Measurements from ENCODE around the gene SPTBN5.

DNA sequence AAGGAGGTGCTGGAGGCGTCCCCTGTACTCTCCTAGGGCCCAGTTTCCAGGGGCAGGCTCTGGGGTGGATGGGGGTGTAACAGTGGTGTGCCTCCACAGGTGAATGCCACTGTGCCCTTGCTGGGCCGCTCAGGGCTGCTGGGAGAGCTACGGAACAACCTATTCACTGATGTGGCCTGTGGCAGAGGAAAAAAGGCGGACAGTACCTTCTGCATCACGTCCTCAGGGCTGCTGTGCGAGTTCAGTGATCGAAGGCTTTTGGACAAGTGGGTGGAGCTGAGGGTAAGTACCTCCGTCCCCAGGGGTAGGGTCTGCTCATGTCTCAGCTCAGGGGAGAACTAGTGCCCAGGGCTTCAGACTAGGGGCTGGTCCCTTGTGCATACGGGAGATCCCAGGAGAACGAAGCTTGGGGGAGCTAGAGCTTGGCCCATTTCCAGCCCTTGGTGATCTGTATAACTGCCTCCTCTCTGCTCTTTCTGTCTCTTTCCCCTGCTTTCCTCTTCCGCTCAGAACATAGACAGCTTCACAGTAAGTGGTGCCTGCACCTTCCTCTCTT is 81.0 kb downstream of the SPTBN5 start:
- TF ChIP-seq ARNTL (CRISPR knock-in tag; IDR thresholded peaks at IDR 0.05; ENCODE audit: borderline replicate concordance, low read depth) (no peak), TCF4 (CRISPR knock-in tag; IDR thresholded peaks at IDR 0.05; ENCODE audit: borderline replicate concordance) (no peak), ZFP30 (CRISPR knock-in tag; IDR thresholded peaks at IDR 0.05) (no peak), ZC3H10 (CRISPR knock-in tag; IDR thresholded peaks at IDR 0.05) (no peak), ZFP3 (CRISPR knock-in tag; IDR thresholded peaks at IDR 0.05) (no peak), GLIS3 (CRISPR knock-in tag; IDR thresholded peaks at IDR 0.05) (no peak), ZNF8 (CRISPR knock-in tag; IDR thresholded peaks at IDR 0.05) (no peak), RARB (CRISPR knock-in tag; IDR thresholded peaks at IDR 0.05) (no peak), TOX (CRISPR knock-in tag; IDR thresholded peaks at IDR 0.05; ENCODE audit: borderline replicate concordance) (no peak)
- TF ChIP-seq, protein P1, sequence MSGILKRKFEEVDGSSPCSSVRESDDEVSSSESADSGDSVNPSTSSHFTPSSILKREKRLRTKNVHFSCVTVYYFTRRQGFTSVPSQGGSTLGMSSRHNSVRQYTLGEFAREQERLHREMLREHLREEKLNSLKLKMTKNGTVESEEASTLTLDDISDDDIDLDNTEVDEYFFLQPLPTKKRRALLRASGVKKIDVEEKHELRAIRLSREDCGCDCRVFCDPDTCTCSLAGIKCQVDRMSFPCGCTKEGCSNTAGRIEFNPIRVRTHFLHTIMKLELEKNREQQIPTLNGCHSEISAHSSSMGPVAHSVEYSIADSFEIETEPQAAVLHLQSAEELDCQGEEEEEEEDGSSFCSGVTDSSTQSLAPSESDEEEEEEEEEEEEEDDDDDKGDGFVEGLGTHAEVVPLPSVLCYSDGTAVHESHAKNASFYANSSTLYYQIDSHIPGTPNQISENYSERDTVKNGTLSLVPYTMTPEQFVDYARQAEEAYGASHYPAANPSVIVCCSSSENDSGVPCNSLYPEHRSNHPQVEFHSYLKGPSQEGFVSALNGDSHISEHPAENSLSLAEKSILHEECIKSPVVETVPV (CRISPR knock-in tag; IDR thresholded peaks at IDR 0.05), result no peak
